Activated T-cell treated with anti-CD3 and anti-CD28 coated beads, Interleukin-2, amount 50 U/mL, for 24 hours (primary cell): ENCODE measurements around the gene VENTX.

ENCODE experiments used
- DNase-seq: peaks from one replicate; pipeline ENCODE4 v3.0.0-alpha.2; 2020
- H3K27ac Mint-ChIP-seq: 2 replicates; pipeline ENCODE4 v1.8.0; 2020; ENCODE audit warnings: mild to moderate bottlenecking, mixed read lengths
- H3K27me3 Mint-ChIP-seq: 2 replicates; pipeline ENCODE4 v1.8.0; 2020; ENCODE audit warnings: mixed read lengths
- H3K36me3 Mint-ChIP-seq: 2 replicates; pipeline ENCODE4 v1.8.0; 2020; ENCODE audit warnings: low read depth, mixed read lengths
- H3K4me1 Mint-ChIP-seq: 2 replicates; pipeline ENCODE4 v1.8.0; 2020; ENCODE audit warnings: low read depth, mixed read lengths
- H3K4me3 Mint-ChIP-seq: 2 replicates; pipeline ENCODE4 v1.8.0; 2020; ENCODE audit warnings: mild to moderate bottlenecking, moderate library complexity, mixed read lengths
- H3K9me3 Mint-ChIP-seq: 2 replicates; pipeline ENCODE4 v1.8.0; 2020; ENCODE audit warnings: mixed read lengths

The VENTX gene, protein sequence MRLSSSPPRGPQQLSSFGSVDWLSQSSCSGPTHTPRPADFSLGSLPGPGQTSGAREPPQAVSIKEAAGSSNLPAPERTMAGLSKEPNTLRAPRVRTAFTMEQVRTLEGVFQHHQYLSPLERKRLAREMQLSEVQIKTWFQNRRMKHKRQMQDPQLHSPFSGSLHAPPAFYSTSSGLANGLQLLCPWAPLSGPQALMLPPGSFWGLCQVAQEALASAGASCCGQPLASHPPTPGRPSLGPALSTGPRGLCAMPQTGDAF

DNA sequence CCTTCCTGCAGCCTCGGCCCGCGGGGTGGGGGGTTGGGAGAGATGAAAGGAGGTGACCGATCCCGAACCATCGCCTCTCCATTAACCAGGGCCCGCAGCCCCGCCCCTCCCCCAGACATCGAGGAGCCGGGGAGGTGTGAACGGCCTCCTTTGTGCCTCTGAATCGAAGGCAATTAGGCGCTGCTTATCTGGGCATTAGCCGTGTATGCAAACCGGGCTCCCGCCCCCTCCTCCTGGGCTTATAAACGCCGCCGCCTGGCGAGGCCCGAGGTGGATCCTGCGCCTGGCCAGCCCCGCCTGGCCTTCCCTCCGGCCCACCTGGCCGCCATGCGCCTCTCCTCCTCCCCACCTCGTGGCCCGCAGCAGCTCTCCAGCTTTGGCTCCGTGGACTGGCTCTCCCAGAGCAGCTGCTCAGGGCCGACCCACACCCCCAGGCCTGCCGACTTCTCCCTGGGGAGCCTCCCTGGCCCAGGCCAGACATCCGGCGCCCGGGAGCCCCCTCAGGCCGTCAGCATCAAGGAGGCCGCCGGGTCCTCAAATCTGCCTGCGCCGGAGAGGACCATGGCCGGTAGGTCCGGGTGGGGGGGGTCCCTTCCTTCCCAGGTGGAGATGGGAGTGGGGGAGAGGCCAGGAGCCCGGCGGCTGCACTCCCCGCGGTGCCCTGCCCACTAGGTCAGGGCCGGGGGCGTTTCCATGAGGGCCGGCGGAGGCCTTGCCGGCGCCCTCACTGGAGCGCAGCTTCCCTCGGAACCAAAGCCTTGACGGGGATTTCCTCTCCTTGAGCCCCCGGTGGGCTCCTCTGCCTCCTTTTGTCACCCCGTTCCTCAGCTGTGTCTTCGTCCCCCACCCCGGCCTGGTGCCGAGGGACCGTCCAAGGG, at the start of gene VENTX:
Gene VENTX (plus strand): TSS at position 268 of the 878 bp plus-strand sequence. CDS start 60 bp downstream, at position 328.
- Mint-ChIP-seq H3K4me1 (peaks cover 23% of the 10 kb centered on the region), H3K27ac (no peak within 1 kb of the TSS), H3K27me3 (peaks cover 73% of the 10 kb centered on the region), H3K4me3 (no peak within 1 kb of the TSS), H3K9me3 (no peaks in the 10 kb centered on the region), H3K36me3 (no peaks in the 10 kb centered on the region)
- no peak for DNase-seq

DNA sequence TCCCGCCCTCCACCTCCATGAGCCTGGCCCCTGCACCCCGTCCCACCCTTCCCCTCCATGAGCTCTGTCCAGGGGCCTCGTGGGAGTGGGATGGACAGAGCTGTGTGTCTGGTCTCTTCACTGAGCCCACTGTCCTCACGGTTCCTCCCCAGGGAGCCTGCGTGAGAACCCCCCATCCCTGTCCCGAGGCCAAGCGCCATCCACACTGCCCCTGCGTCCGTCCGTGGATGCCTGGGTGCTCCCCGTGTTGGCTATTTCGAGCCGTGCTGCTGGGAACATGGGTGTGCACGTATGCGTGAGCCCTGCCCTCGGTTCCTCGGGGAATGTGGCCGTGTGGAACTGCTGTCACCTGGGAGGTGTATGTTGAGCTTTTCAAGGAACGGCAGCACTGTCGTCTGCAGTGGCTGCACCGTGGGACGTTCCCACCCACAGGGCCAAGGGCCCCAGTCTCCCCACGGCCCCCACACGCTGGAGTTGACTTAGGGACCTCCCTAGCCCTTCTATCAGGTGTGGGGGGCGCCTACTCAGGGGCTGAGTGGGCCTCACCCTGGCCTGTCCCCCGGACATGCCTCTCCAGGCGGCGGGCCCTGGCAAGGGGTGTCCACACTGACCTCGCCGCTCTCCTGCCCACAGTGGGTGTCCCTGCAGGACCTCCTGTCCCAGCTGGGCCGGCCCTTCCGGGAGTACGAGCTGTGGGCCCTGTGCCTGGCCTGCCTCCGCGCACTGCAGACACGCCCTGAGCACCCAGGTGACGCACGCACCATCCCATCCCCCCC, 49.6 kb upstream of the VENTX start:
- Mint-ChIP-seq H3K36me3 (no peaks in the 10 kb centered on the region), H3K27ac (no peak overlapping the region), H3K4me3 (no peak overlapping the region), H3K4me1 (no peaks in the 10 kb centered on the region), H3K9me3 (no peaks in the 10 kb centered on the region), H3K27me3 (no peaks in the 10 kb centered on the region)
- no peak for DNase-seq

DNA sequence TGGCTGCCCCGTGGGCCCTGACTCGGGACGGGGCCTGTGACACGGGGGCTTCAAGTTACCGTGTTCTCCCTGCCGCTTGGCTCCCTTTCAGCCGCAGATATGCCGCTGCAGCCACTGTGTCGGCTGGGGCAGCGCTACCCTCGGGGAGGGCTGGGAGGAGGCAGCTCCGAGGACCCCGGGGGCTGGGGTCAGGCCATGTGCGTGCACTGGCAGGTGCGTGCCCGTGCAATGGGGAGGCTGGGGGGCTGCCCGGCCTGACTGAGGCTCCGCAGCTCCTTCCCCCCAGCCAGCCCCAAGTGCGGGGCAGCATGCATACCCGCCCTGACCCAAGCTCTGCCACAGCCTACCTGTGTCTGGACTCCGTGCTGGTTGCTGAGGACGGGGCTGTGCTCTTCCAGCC, 48.4 kb upstream of the VENTX start:
- Mint-ChIP-seq H3K27me3 (no peaks in the 10 kb centered on the region), H3K4me1 (no peaks in the 10 kb centered on the region), H3K4me3 (no peak overlapping the region), H3K27ac (no peak overlapping the region), H3K9me3 (peaks cover 6% of the 10 kb centered on the region), H3K36me3 (no peaks in the 10 kb centered on the region)
- DNase-seq: no peak

DNA sequence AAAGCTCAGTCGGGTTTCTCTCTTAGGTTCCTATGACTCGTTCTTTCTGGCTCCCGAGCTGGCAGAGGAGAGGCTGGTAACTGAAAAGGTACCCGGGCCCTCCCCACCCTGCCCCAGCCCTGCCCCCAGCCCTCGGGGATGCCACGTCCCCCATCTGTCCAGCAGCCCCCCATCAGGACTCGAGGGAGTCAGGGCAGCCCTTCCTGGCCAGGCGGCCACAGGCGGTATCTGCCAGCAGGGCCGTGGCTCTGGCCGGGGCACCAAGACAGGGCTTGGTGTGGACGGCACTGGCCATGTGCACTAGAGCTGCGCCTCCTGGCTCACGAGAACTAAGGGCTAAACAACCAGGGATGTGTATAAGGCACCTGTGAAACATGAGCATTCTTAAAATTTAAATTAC, 47.9 kb upstream of the VENTX start:
- Mint-ChIP-seq H3K36me3 (no peaks in the 10 kb centered on the region), H3K4me1 (no peaks in the 10 kb centered on the region), H3K27me3 (no peaks in the 10 kb centered on the region), H3K9me3 (peaks cover 6% of the 10 kb centered on the region), H3K4me3 (no peak overlapping the region), H3K27ac (no peak overlapping the region)
- no peak for DNase-seq

DNA sequence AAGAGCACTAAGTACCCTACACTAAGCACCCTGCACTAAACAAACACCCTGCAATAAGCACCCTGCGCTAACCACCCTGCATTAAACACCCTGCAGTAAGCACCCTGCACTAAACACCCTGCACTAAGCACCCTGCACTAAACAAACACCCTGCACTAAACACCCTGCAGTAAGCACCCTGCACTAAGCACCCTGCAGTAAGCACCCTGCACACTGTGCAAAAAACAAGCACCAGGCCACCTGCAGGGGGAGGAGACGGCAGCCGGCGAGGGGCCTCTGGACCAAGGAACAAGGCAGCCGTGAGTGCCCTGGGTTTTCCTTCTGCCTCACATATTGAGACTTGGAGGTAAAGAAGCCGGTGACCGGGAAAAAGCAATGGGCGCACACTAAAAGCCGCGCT, 47.4 kb upstream of the VENTX start:
- Mint-ChIP-seq H3K4me1 (no peaks in the 10 kb centered on the region), H3K27ac (no peak overlapping the region), H3K4me3 (no peak overlapping the region), H3K9me3 (peaks cover 6% of the 10 kb centered on the region), H3K27me3 (no peaks in the 10 kb centered on the region), H3K36me3 (no peaks in the 10 kb centered on the region)
- no peak for DNase-seq

DNA sequence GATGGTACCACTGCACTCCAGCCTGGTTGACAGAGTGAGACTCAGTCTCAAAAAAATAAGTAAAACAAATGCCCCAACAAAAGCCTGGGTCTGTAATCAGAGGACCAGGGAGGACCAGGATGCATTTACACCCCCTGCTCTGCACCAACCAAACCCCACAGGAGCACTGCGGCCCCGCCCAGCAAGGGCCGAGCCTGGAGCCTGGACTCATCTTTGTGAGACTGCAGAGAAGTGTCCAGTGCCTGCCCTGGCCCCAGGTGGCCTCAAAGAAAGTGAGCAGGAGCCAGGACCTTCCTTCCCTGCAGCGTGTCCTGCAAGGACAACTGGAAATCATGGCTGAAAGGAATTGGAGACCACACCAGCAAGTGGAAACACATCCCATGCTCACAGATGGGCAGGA, 46.0 kb upstream of the VENTX start:
- Mint-ChIP-seq H3K27ac (no peak overlapping the region), H3K9me3 (peaks cover 6% of the 10 kb centered on the region), H3K4me1 (no peaks in the 10 kb centered on the region), H3K36me3 (no peaks in the 10 kb centered on the region), H3K27me3 (no peaks in the 10 kb centered on the region), H3K4me3 (no peak overlapping the region)
- no peak for DNase-seq

DNA sequence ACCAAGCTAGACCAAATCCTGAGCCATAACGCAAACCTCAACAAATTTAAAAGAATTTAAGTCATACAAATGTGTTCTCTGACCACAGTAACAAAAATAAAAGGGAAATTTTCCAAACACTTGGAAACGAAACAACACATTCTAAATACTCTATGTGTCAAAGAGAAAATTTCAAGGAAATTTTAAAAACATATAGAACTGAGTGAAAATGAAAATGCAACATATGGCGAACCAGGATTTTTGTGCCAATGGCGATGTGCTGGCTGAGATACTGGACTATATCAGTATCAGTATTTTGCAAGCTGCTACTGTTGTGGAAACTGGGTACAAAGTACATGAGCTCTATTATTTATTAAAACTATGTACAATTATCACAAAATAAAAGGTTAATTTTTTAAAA, 43.5 kb upstream of the VENTX start:
- Mint-ChIP-seq H3K27me3 (no peaks in the 10 kb centered on the region), H3K27ac (no peak overlapping the region), H3K4me1 (no peaks in the 10 kb centered on the region), H3K9me3 (peaks cover 6% of the 10 kb centered on the region), H3K4me3 (no peak overlapping the region), H3K36me3 (no peaks in the 10 kb centered on the region)
- DNase-seq: no peak

DNA sequence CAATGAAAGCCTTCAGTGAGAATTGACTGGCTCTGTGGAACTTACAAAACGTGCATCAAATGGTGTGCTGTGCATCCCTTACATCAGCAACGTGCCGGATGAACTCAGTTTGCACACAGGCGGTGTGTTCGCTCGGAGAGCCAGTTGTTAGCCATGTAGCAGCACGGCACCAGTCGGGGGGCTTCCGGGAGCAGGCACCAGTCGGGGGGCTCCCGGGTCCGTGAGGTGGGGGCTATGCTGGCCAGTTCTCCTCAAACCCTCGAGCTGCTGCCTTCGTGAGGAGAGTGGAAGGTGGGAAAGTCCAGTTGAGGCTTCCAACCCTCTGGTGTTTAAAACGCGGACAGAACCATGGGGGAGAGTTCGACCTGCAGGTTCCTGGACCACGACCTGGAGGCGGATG, 42.6 kb upstream of the VENTX start:
- no peak overlapping the region for H3K4me3 Mint-ChIP-seq
- no peaks in the 10 kb centered on the region for H3K27me3 Mint-ChIP-seq
- no peaks in the 10 kb centered on the region for H3K4me1 Mint-ChIP-seq
- H3K27ac Mint-ChIP-seq: no peak overlapping the region
- H3K9me3 Mint-ChIP-seq: peaks cover 6% of the 10 kb centered on the region
- no peak for DNase-seq
- no peaks in the 10 kb centered on the region for H3K36me3 Mint-ChIP-seq

DNA sequence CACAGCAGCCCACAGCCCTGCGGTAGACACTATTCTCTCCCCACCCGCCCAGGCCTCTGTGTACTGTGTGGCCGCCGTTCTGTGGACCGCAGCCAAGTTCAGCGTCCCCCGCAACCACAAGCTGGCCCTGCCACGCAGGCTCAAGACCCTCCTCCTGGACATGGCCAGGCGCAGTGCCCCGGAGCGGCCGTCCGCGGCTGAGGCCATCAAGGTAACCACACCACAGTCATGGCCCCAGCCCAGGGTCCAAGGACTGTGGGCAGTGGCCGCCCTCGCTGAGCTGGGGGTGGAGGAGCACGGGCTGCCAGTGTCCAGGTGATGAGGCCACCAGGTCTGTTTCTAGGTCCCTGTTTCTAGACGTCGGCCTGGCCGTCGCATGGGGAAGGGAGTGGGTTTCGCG, 42.0 kb upstream of the VENTX start:
- H3K27ac Mint-ChIP-seq: no peak overlapping the region
- no peaks in the 10 kb centered on the region for H3K27me3 Mint-ChIP-seq
- no peaks in the 10 kb centered on the region for H3K4me1 Mint-ChIP-seq
- H3K9me3 Mint-ChIP-seq: peaks cover 6% of the 10 kb centered on the region
- no peaks in the 10 kb centered on the region for H3K36me3 Mint-ChIP-seq
- no peak overlapping the region for H3K4me3 Mint-ChIP-seq
- no peak for DNase-seq

DNA sequence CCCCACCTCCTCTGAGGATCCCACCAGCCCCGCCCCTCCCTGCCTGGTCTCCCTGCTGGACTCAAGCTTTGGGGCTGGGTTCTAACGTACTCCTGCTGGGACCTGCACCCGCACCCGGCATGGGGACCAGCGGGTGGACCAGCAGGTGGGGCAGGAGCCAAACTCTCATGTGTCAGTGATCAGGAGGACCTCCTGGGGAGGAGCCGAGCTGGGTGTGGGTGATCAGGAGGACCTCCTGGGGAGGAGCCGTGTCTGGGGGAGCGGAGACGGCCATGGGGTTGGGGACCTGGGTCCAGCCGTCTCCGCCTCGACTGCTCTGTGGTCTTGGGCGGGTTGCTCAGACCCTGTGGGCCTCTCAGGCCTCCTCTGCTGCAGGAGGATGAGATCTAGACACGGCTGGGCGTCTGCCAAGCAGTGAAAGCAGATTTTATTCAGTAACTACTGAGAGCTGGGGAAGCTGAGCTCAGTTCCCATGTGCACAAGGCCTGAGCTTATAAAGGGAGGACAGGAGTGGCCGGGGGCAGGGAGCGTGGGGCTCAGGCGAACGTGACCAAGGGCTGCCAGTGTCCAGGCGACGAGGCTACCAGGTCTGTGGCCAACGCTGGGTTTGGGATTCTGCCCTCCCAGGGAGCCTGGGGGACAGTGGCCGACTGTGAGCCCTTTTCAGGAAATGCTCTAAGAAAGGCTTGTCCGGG, 41.3 kb upstream of the VENTX start:
- no peaks in the 10 kb centered on the region for H3K36me3 Mint-ChIP-seq
- no peaks in the 10 kb centered on the region for H3K27me3 Mint-ChIP-seq
- H3K9me3 Mint-ChIP-seq: peaks cover 6% of the 10 kb centered on the region
- H3K4me3 Mint-ChIP-seq: no peak overlapping the region
- no peak overlapping the region for H3K27ac Mint-ChIP-seq
- no peaks in the 10 kb centered on the region for H3K4me1 Mint-ChIP-seq
- DNase-seq: no peak

DNA sequence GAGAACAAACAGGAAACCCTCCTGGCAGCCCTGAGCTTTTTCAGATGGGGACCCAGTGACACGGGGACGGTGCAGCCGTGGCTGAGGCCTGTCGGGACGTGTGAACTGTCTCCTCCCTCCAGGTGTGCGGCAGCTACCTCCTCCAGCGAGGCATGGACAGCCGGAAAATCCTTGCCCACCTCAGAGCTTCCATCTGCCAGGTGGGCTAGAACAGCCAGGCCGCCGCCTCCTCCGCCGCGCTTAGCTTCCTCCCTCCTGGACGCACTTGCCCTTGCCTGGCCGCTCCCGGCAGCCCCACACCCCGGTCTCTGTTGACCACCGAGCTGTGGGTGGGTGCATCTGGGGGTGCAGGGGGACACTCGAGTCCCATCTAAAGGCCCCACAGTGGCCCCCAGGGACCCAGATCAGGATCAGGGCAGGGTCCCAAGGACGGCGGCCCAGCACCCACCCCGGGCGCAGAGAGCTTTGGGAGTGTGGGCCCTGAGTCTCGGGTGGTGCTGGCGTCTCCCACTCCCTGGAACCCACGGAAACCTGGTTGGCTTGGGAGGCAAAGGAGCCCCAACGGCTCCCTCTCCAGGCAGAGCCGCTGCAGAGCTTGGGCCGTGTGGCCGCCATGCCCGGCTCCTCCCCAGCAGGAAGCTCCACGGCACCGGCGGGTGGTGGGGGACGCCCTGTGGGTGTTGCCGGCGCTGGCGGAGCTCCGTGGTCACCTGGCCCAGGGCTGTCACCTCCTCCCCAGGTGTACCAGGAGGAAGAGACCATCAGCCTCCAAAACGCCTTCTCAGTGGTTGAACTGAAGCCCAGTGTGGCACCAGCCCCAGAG, 40.5 kb upstream of the VENTX start:
- DNase-seq: no peak
- H3K36me3 Mint-ChIP-seq: no peaks in the 10 kb centered on the region
- no peak overlapping the region for H3K4me3 Mint-ChIP-seq
- no peaks in the 10 kb centered on the region for H3K4me1 Mint-ChIP-seq
- H3K27me3 Mint-ChIP-seq: no peaks in the 10 kb centered on the region
- peaks cover 6% of the 10 kb centered on the region for H3K9me3 Mint-ChIP-seq
- no peak overlapping the region for H3K27ac Mint-ChIP-seq

DNA sequence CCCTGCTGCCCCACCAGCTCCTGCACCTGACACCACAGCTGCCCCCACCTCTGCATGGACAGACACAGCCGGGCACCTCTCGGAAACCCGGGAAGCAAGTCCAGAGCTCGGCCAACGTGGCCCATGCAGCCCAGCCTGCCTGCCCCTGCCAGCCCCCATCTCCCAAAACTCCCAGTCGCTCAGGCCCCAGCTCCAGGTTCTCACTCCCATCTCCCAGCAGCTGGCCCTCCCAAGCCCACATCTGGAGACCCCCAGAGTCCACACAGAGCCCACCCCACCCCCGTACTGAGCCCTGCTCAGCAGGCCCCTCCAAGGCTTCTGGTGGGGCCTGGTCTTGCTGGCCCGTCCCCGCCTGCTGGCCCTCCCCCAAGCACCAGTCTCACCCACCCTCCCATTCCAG, 39.9 kb upstream of the VENTX start:
- no peaks in the 10 kb centered on the region for H3K4me1 Mint-ChIP-seq
- no peaks in the 10 kb centered on the region for H3K36me3 Mint-ChIP-seq
- H3K27me3 Mint-ChIP-seq: no peaks in the 10 kb centered on the region
- no peak overlapping the region for H3K4me3 Mint-ChIP-seq
- DNase-seq: no peak
- no peak overlapping the region for H3K27ac Mint-ChIP-seq
- peaks cover 6% of the 10 kb centered on the region for H3K9me3 Mint-ChIP-seq

DNA sequence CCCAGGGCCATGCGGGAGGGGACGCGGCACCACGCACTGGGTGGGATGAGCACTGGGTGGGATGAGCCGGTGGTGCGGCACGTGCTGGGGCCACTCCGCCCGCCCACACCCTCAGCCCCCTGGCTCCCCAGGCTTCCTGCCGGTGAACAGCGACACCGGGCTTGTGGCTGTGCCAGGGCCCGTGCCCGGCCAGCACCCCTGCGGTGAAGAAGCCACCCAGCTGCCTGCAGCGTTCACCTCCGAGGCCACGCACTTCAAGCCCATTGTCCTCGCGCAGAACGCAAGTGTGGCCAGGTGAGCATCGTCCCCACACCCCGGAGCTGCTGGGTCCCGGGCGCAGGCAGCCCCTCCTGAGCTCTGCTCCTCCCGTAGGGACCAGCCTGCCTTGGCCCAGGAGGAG, 39.4 kb upstream of the VENTX start:
- H3K9me3 Mint-ChIP-seq: peaks cover 6% of the 10 kb centered on the region
- H3K36me3 Mint-ChIP-seq: no peaks in the 10 kb centered on the region
- H3K4me3 Mint-ChIP-seq: no peak overlapping the region
- no peak for DNase-seq
- no peak overlapping the region for H3K27ac Mint-ChIP-seq
- no peaks in the 10 kb centered on the region for H3K4me1 Mint-ChIP-seq
- no peaks in the 10 kb centered on the region for H3K27me3 Mint-ChIP-seq
